Measurements from ENCODE around the gene WASHC2C.
"Not testable (repeated sequence)": the region's sequence is repeated elsewhere in the genome, so short reads cannot be mapped to it uniquely, and the experiment has no call there.

Gene WASHC2C

GRCh38 chr10:45726703-45727420, at the start of gene WASHC2C:
Gene WASHC2C (plus strand): TSS chr10:45727266. CDS start chr10:45727318, 52 bp downstream.
- peak; percentile 72 to 85 (median 75) for DNase-seq

- not testable (repeated sequence) for DNase-seq
These were observed 48.6 kb upstream of the WASHC2C start for GRCh38 chr10:45678467-45678866.

- DNase-seq: not testable (repeated sequence)
These were observed 16.8 kb upstream of the WASHC2C start for GRCh38 chr10:45710200-45710796.

GRCh38 chr10:45711223-45711622, 15.8 kb upstream of the WASHC2C start:
- not testable (repeated sequence) for DNase-seq

GRCh38 chr10:45717053-45717452, 10.0 kb upstream of the WASHC2C start:
- not testable (repeated sequence) for DNase-seq

GRCh38 chr10:45717642-45718041, 9.4 kb upstream of the WASHC2C start:
- DNase-seq: not testable (repeated sequence)

- not testable (repeated sequence) for DNase-seq
These were observed 5.6 kb upstream of the WASHC2C start for GRCh38 chr10:45721503-45721902.

GRCh38 chr10:45723851-45724250, 3.2 kb upstream of the WASHC2C start:
- DNase-seq: not testable (repeated sequence)

- not testable (repeated sequence) for DNase-seq
These were observed 427 bp downstream of the WASHC2C start for GRCh38 chr10:45727421-45727965.

GRCh38 chr10:45734449-45734848, 7.4 kb downstream of the WASHC2C start:
- DNase-seq: not testable (repeated sequence)

- DNase-seq: not testable (repeated sequence)
These were observed 7.8 kb downstream of the WASHC2C start for GRCh38 chr10:45734867-45735266.

- DNase-seq: not testable (repeated sequence)
These were observed 14.5 kb downstream of the WASHC2C start for GRCh38 chr10:45741559-45741958.

GRCh38 chr10:45742014-45742413, 14.9 kb downstream of the WASHC2C start:
- DNase-seq: not testable (repeated sequence)

GRCh38 chr10:45751141-45751540, 24.1 kb downstream of the WASHC2C start:
- DNase-seq: not testable (repeated sequence)

GRCh38 chr10:45752210-45752609, 25.1 kb downstream of the WASHC2C start:
- DNase-seq: not testable (repeated sequence)

GRCh38 chr10:45753979-45754495, 27.0 kb downstream of the WASHC2C start:
- DNase-seq: not testable (repeated sequence)

GRCh38 chr10:45755083-45755482, 28.0 kb downstream of the WASHC2C start:
- DNase-seq: not testable (repeated sequence)

- DNase-seq: not testable (repeated sequence)
These were observed 29.0 kb downstream of the WASHC2C start for GRCh38 chr10:45756065-45756464.

- DNase-seq: not testable (repeated sequence)
These were observed 30.8 kb downstream of the WASHC2C start for GRCh38 chr10:45757661-45758396.

- not testable (repeated sequence) for DNase-seq
These were observed 34.6 kb downstream of the WASHC2C start for GRCh38 chr10:45761622-45762021.

GRCh38 chr10:45763037-45763436, 36.0 kb downstream of the WASHC2C start:
- DNase-seq: not testable (repeated sequence)

- not testable (repeated sequence) for DNase-seq
These were observed 41.3 kb downstream of the WASHC2C start for GRCh38 chr10:45768334-45768733.
